Measurements from ENCODE around the gene CHADL. TPM values are rescaled to one million over a fixed set of nuclear protein-coding genes. Genes with fewer than 3 reads are reported as not detected.

Gene CHADL
- total and polyA plus RNA-seq, 12 donors: 4.5 to 46.6 (median 10.6) TPM

- DNase-seq (no peak), ATAC-seq (peak; percentile 3 to 56 (median 27))
- no peak for TF ChIP-seq CTCF (IDR thresholded peaks at IDR 0.05)
Observed at GRCh38 chr22:41216984-41217383, 23.7 kb downstream of the CHADL start.

GRCh38 chr22:41215926-41216325 is 24.8 kb downstream of the CHADL start:
- 62 to 88% methylated on average over 7 of the region's 7 CpGs for WGBS, 2 donors
- H3K9me3 ChIP-seq: no peaks in the 10 kb centered on the region
- DNase-seq (no peak), ATAC-seq (no peak)
- TF ChIP-seq CTCF (IDR thresholded peaks at IDR 0.05): no peak
- intact Hi-C loops (cut with DNase I): no loop called here
- H3K4me1 ChIP-seq: peaks cover 12 to 40% (median 27%) of the 10 kb centered on the region in 9 donors
- peaks cover 0 to 69% (median 31%) of the 10 kb centered on the region in 9 donors for H3K36me3 ChIP-seq
- H3K4me3 ChIP-seq: peak overlapping the region in 6 of 10 donors; percentile 17 to 45 (median 34)
- peak overlapping the region in 9 of 10 donors; percentile 73 to 89 (median 82) for H3K27ac ChIP-seq
- H3K27me3 ChIP-seq: no peaks in the 10 kb centered on the region

More at GRCh38 chr22:41216984-41217383, 23.7 kb downstream of the CHADL start:
- intact Hi-C loops (cut with DNase I): no loop called here
- H3K27ac ChIP-seq: peak overlapping the region; percentile 70 to 89 (median 80)
- WGBS, 2 donors: 59 to 72% methylated on average over 13 of the region's 13 CpGs
- peaks cover 12 to 40% (median 27%) of the 10 kb centered on the region in 9 donors for H3K4me1 ChIP-seq
- H3K4me3 ChIP-seq: peak overlapping the region in 9 of 10 donors; percentile 3 to 45 (median 30)
- H3K36me3 ChIP-seq: peaks cover 0 to 69% (median 41%) of the 10 kb centered on the region in 9 donors
- no peaks in the 10 kb centered on the region for H3K27me3 ChIP-seq
- H3K9me3 ChIP-seq: no peaks in the 10 kb centered on the region

GRCh38 chr22:41215409-41215808 is 25.3 kb downstream of the CHADL start:
- Histone ChIP-seq H3K4me3 (peak overlapping the region in 2 of 10 donors; percentile 30 to 45), H3K27me3 (no peaks in the 10 kb centered on the region), H3K4me1 (peaks cover 12 to 40% (median 27%) of the 10 kb centered on the region in 9 donors), H3K36me3 (peaks cover 0 to 69% (median 32%) of the 10 kb centered on the region in 9 donors), H3K27ac (peak overlapping the region in 6 of 10 donors; percentile 77 to 89 (median 82)), H3K9me3 (no peaks in the 10 kb centered on the region)
- no peak for TF ChIP-seq CTCF (IDR thresholded peaks at IDR 0.05)
- no peak for ATAC-seq
- intact Hi-C loops (cut with DNase I): no loop called here
- no peak for DNase-seq
- WGBS, 2 donors: 97 to 98% methylated on average over 10 of the region's 10 CpGs

- 91 to 92% methylated on average over 9 of the region's 9 CpGs for WGBS, 2 donors
- Histone ChIP-seq H3K4me3 (no peak overlapping the region), H3K27ac (no peak overlapping the region), H3K36me3 (peaks cover 0 to 42% (median 10%) of the 10 kb centered on the region in 9 donors), H3K27me3 (no peaks in the 10 kb centered on the region), H3K4me1 (peaks cover 0 to 12% (median 9%) of the 10 kb centered on the region in 9 donors), H3K9me3 (no peaks in the 10 kb centered on the region)
- ATAC-seq (no peak), DNase-seq (no peak)
- intact Hi-C loops (cut with DNase I): loop anchor here in 1 of 10 donors (5.0 kb wide), 1 partner anchor 81 kb away; the partner anchor contains the start of gene RANGAP1
- TF ChIP-seq CTCF (IDR thresholded peaks at IDR 0.05): no peak
Observed at GRCh38 chr22:41206719-41207118, 34.0 kb downstream of the CHADL start.

Data from heart right ventricle (tissue), 16 donors.